KMS-11 (cell line): Measurements from ENCODE around the gene KIF5C.

Experiments used
- H2AFZ ChIP-seq: fragments of 200-600 bp; sonication (generic); 2 replicates; pipeline ENCODE4 v1.6.1; 2016; ENCODE audit warnings: antibody characterized with exemption, mixed run types, low read depth
- H3K27ac ChIP-seq: fragments of 200-600 bp; sonication (generic); 2 replicates; pipeline ENCODE4 v1.6.1; 2016; ENCODE audit warnings: mild to moderate bottlenecking, mixed run types
- H3K27me3 ChIP-seq: fragments of 200-600 bp; sonication (generic); 2 replicates; pipeline ENCODE4 v1.6.1; 2017; ENCODE audit warnings: mild to moderate bottlenecking, low read depth, mixed run types, moderate library complexity; ENCODE audit not compliant: insufficient read depth
- H3K36me3 ChIP-seq: fragments of 200-600 bp; sonication (generic); 2 replicates; pipeline ENCODE4 v1.6.1; 2017; ENCODE audit warnings: mild to moderate bottlenecking, mixed run types; ENCODE audit not compliant: insufficient read depth
- H3K4me1 ChIP-seq: fragments of 200-600 bp; sonication (generic); 2 replicates; pipeline ENCODE4 v1.6.1; 2016; ENCODE audit warnings: mild to moderate bottlenecking, low read depth, mixed run types; ENCODE audit not compliant: poor library complexity, severe bottlenecking
- H3K4me2 ChIP-seq: fragments of 200-600 bp; sonication (generic); 2 replicates; pipeline ENCODE4 v1.7.0; 2016; ENCODE audit warnings: mild to moderate bottlenecking, mixed run types
- H3K4me3 ChIP-seq: fragments of 200-600 bp; sonication (generic); IDR thresholded peaks from 2 replicates; pipeline ENCODE4 v1.6.1; 2017; ENCODE audit warnings: low read depth, low read length, mixed read lengths; ENCODE audit not compliant: insufficient read depth
- H3K79me2 ChIP-seq: fragments of 200-600 bp; sonication (generic); 2 replicates; pipeline ENCODE4 v1.6.1; 2016; ENCODE audit warnings: low read depth, mixed run types; ENCODE audit not compliant: insufficient read depth
- H3K9ac ChIP-seq: fragments of 200-600 bp; sonication (generic); 2 replicates; pipeline ENCODE4 v1.6.1; 2016; ENCODE audit warnings: mild to moderate bottlenecking, mixed run types
- H4K20me1 ChIP-seq: fragments of 200-600 bp; sonication (generic); 2 replicates; pipeline ENCODE4 v1.6.1; 2016; ENCODE audit warnings: mild to moderate bottlenecking, mixed run types; ENCODE audit not compliant: insufficient read depth
- CTCF ChIP-seq: fragments of 200-600 bp; sonication (generic); conservative IDR thresholded peaks from 2 replicates; pipeline ENCODE4 v1.6.1; 2017; ENCODE audit warnings: low read depth, mild to moderate bottlenecking, antibody characterized with exemption, low read length, moderate library complexity, mixed read lengths

The KIF5C gene

GRCh38 chr2:149050188-149050587 lies 175.2 kb downstream of the KIF5C start:
- no peaks in the 10 kb centered on the region for H3K79me2 ChIP-seq
- no peak for TF ChIP-seq CTCF

GRCh38 chr2:149055751-149056150 lies 180.7 kb downstream of the KIF5C start:
- TF ChIP-seq CTCF, result no peak
- H4K20me1 ChIP-seq, result no peaks in the 10 kb centered on the region
- H3K4me1 ChIP-seq, result no peaks in the 10 kb centered on the region
- H3K4me2 ChIP-seq, result no peak overlapping the region
- H3K27me3 ChIP-seq, result no peaks in the 10 kb centered on the region
- no peaks in the 10 kb centered on the region for H3K79me2 ChIP-seq
- H3K4me3 ChIP-seq, result no peak overlapping the region
- H2AFZ ChIP-seq, result no peak overlapping the region
- no peak overlapping the region for H3K27ac ChIP-seq
- H3K9ac ChIP-seq, result no peak overlapping the region
- H3K36me3 ChIP-seq, result no peaks in the 10 kb centered on the region

More at GRCh38 chr2:149050188-149050587, 175.2 kb downstream of the KIF5C start:
- no peaks in the 10 kb centered on the region for H3K4me1 ChIP-seq
- H3K27me3 ChIP-seq, result no peaks in the 10 kb centered on the region
- no peak overlapping the region for H3K9ac ChIP-seq
- no peak overlapping the region for H3K4me3 ChIP-seq
- H3K27ac ChIP-seq, result no peak overlapping the region
- H4K20me1 ChIP-seq, result no peaks in the 10 kb centered on the region
- H3K4me2 ChIP-seq, result no peak overlapping the region
- no peak overlapping the region for H2AFZ ChIP-seq
- H3K36me3 ChIP-seq, result no peaks in the 10 kb centered on the region

GRCh38 chr2:149056541-149057255 lies 181.7 kb downstream of the KIF5C start:
- Histone ChIP-seq H3K9ac (no peak overlapping the region), H3K27ac (no peak overlapping the region), H3K36me3 (no peaks in the 10 kb centered on the region), H3K79me2 (no peaks in the 10 kb centered on the region), H3K4me3 (no peak overlapping the region), H2AFZ (no peak overlapping the region), H3K27me3 (no peaks in the 10 kb centered on the region), H4K20me1 (no peaks in the 10 kb centered on the region), H3K4me1 (no peaks in the 10 kb centered on the region), H3K4me2 (no peak overlapping the region)
- no peak for TF ChIP-seq CTCF

GRCh38 chr2:149057401-149057800 lies 182.4 kb downstream of the KIF5C start:
- Histone ChIP-seq H3K27ac (no peak overlapping the region), H3K9ac (no peak overlapping the region), H3K4me2 (no peak overlapping the region), H3K36me3 (no peaks in the 10 kb centered on the region), H3K4me3 (no peak overlapping the region), H3K4me1 (no peaks in the 10 kb centered on the region), H2AFZ (no peak overlapping the region), H3K27me3 (no peaks in the 10 kb centered on the region), H3K79me2 (no peaks in the 10 kb centered on the region), H4K20me1 (no peaks in the 10 kb centered on the region)
- no peak for TF ChIP-seq CTCF
